Retinal pigment epithelial cell (primary cell): ENCODE data around the gene CCDC27.

ENCODE experiments used
- DNase-seq: peaks from one replicate; pipeline ENCODE4 v3.0.0-alpha.2; 2010; ENCODE audit warnings: low read depth
- H3K4me3 ChIP-seq: 2 replicates; pipeline ENCODE4 v1.5.1; 2011; ENCODE audit warnings: mild to moderate bottlenecking, low read length, control low read depth, moderate library complexity
- TF ChIP-seq, protein P1 (sequence below): conservative IDR thresholded peaks from 2 replicates; pipeline ENCODE4 v1.5.1; 2011; ENCODE audit warnings: low read depth, low read length, control low read depth, inconsistent platforms

Gene CCDC27

DNA sequence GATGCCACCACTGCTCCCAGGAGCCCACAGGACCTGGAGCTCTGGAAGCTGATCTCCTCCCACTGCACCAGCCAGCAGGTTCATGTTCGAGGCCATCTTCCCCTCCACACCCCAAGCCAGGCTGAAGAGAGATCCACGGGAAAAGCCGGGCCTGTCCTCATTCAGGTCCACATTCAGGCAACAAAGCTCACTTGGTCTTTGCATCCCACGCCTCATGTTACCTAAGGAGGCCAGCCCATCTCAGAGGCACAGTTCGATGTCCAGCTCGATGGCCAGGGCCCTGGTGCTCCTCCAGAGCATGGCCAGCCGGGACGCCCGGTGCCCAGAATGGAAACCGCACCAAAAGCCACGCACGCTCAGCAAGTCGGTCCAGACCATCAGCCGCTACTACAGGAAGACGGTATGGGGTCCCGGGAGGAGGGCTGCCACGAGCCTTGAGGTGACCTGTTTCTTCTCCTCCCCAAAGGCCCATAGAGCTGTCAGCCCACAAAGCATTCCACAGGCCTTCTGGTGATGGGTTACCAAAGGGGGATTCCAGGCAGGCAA lies at the start of gene CCDC27:
CCDC27 (plus strand) TSS at position 51 of the 546 bp plus-strand sequence; CDS start at position 83, 32 bp downstream.
- H3K4me3 ChIP-seq = no peak within 1 kb of the TSS
- TF ChIP-seq, protein P1, sequence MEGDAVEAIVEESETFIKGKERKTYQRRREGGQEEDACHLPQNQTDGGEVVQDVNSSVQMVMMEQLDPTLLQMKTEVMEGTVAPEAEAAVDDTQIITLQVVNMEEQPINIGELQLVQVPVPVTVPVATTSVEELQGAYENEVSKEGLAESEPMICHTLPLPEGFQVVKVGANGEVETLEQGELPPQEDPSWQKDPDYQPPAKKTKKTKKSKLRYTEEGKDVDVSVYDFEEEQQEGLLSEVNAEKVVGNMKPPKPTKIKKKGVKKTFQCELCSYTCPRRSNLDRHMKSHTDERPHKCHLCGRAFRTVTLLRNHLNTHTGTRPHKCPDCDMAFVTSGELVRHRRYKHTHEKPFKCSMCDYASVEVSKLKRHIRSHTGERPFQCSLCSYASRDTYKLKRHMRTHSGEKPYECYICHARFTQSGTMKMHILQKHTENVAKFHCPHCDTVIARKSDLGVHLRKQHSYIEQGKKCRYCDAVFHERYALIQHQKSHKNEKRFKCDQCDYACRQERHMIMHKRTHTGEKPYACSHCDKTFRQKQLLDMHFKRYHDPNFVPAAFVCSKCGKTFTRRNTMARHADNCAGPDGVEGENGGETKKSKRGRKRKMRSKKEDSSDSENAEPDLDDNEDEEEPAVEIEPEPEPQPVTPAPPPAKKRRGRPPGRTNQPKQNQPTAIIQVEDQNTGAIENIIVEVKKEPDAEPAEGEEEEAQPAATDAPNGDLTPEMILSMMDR = no peak
- DNase-seq = no peak

DNA sequence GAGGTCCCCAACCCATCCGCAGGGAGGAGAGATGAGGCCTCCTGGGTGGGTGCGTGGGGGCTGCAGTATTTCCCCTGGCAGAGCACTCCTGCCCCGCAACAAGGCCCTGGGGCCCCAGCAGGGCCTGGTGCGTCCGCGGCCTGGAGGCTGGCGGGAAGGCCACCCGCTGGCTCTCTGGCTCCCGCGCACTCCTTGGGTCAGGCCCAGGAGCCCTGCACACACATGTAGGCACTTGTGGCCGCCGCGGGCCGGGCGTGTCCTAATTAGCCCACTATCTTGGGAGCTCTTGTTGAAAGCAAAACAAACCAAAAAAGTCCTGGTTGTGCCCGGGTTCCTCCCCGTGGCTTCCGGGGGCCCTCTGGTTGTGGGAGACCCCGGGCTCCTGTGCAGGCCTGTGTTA lies 49.7 kb upstream of the CCDC27 start:
- H3K4me3 ChIP-seq = no peak overlapping the region
- TF ChIP-seq, protein P1 = no peak
- DNase-seq = no peak

DNA sequence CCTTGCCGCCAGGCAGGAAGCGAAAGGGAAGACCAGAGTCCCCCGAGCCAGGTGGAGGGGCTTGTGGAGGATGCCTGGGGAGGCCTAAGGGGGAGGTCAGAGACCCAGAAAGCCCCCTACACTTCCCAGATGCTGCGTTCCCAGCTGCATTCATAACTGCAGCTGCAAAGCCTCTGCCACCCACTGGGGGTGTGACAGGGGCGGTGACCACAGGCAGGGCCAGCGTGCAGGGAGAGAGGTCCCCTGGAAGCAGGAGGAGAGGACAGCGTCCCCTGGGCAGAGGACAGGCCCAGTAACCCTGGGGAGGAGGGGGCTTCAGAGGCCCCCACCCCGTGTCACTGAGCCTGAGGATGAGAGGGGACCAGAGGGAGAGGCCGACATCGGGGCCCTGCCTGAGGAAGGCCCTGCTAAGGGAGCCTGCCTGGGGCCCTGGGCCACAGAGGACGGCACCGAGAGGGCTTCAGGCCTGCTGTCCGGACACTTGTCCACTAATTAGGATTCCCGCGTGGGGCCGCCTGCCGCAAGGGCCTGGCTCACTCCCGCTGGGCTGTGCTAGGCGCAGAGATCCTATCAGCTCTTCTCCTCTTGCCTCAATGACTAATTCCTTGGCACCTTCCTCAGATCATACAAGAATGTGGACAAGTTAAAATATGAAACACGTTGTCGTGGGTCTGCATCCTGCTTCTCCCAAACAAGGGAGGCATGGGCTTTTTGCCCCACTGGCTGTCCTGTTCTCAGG lies 49.1 kb upstream of the CCDC27 start:
- TF ChIP-seq, protein P1 = peak; percentile 10
- H3K4me3 ChIP-seq = no peak overlapping the region
- peak; percentile 11 for DNase-seq

DNA sequence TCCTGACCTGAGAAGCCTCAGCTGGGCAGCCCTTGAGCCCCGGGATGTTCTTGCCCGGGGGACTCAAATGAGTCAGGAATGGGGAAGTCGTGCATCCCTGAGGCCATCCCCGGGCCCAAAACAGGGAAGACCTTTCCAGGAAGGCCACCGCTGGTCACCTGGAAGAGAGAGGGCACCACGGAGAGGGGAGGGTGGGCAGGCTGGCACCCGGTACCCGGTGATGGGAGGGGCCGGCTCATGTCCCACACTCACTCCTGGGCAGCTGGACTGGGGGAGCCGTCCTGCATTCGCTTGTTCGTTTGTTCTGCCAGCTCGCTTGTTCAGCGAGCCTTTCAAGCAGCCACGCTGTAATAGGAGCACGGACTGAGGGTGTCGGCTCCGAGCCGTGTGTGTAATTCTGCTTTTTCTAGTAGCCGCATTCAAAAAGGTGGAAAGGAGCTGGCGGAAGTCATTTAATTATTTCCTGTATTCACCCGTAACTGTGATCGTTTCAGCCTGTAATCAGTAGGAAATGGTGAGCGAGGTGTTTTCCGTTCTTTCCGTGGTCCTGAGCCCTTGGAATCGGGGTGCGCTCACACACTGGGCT lies 48.4 kb upstream of the CCDC27 start:
- no peak for DNase-seq
- no peak overlapping the region for H3K4me3 ChIP-seq
- TF ChIP-seq, protein P1 = no peak

DNA sequence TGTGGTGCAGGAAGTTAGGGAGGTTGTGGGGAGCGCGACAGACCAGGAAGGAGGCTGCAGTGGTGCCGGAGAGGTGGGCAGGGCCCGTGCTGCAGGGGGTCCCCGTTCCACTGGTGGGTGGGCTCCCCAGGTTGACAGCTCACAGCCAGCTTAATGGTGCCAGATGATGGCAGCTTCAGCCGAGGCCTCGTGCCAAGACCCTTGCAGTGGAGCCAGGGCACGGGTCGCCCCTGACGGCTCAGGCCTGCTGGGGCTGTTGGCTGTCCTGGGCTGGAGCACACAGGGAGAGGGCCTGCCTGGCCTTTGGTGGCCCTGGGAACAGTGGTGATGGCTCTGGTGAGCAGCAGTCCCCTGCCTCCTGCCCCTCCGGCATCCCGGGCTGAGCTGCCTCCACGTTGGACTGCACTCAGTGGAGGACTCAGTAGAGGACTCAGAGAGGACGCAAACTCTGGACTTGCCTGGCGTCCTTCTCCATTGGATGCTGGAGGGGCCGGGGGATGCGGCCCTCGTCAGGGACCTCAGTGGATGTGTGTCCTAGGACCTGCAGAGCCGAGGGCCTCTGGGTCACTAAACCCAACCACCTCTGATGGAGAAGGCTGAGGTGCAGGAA lies 46.8 kb upstream of the CCDC27 start:
- no peak overlapping the region for H3K4me3 ChIP-seq
- TF ChIP-seq, protein P1 = no peak
- no peak for DNase-seq

DNA sequence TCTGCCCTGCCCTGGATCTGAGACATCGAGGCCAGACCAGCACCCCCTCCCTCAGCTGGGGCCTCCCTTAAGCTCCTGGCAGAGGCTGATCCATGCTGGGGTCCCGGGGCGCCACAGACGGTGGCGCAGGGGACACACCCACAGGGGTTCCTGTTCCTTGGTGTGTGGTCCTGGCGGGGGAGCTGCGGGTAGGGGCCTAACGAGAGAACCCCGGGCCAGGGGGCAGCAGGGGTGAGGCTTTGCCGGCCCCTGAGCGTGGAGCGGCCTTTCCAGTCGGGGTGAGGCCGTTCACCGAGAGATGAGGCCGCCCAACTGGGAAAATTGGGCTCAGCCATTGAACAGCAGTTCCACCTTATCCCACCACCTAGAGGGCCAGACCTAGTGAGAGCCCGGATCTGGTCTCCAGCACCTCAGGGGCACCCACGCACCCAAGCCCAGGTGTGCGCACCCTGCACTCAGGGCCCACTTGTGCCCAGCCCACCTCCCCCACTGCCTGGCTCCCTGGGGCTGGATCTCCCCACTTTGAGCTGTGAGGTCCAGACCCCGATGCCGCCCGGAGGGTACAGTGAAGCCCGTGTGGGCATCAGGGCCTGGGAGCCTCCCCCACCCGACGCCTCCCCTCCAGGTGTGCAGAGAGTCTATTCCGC lies 45.5 kb upstream of the CCDC27 start:
- H3K4me3 ChIP-seq = no peak overlapping the region
- DNase-seq = no peak
- TF ChIP-seq, protein P1 = no peak
